ENCODE data around the gene CCZ1B. TPM values are rescaled to one million over a fixed set of nuclear protein-coding genes. Genes with fewer than 3 reads are reported as not detected.
"Not testable (repeated sequence)": the region's sequence is repeated elsewhere in the genome, so short reads cannot be mapped to it uniquely, and the experiment has no call there.

Gene CCZ1B
- total RNA-seq, 2 donors from 2014 or later: 61.5 to 70.8 TPM

GRCh38 chr7:6821622-6822021, 4.5 kb downstream of the CCZ1B start:
- not testable (repeated sequence) for H3K9me3 ChIP-seq (ENCODE audit: control insufficient read depth, low read length, poor library complexity, severe bottlenecking); H3K4me1 Mint-ChIP-seq; DNase-seq; H3K27me3 Mint-ChIP-seq; ATAC-seq; H3K36me3 Mint-ChIP-seq (ENCODE audit: low read depth); H3K27ac Mint-ChIP-seq; H3K4me3 Mint-ChIP-seq

DNA sequence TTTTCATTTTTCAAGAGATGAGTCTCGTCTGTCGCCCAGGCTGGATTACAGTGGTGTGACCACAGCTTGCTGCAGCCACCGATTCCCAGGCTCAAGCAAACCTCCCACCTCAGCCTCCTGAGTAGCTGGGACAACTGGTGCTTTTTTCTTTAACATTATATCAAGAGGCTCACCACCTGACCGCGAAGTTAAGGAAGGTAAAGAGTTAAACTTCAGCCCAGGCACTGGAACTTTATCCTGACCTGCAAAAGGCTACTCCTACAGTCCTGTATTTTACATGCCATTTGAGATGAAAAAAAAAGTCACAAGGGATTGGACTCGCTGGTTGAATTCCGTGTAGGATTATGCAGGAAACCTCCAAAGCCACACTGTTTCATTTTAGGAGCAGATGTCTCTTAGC, 10.6 kb downstream of the CCZ1B start:
- not testable (repeated sequence) for H3K4me3 Mint-ChIP-seq; ATAC-seq; H3K27ac Mint-ChIP-seq; H3K4me1 Mint-ChIP-seq; H3K9me3 ChIP-seq (ENCODE audit: control insufficient read depth, low read length, poor library complexity, severe bottlenecking); H3K27me3 Mint-ChIP-seq; DNase-seq; H3K36me3 Mint-ChIP-seq (ENCODE audit: low read depth)

DNA sequence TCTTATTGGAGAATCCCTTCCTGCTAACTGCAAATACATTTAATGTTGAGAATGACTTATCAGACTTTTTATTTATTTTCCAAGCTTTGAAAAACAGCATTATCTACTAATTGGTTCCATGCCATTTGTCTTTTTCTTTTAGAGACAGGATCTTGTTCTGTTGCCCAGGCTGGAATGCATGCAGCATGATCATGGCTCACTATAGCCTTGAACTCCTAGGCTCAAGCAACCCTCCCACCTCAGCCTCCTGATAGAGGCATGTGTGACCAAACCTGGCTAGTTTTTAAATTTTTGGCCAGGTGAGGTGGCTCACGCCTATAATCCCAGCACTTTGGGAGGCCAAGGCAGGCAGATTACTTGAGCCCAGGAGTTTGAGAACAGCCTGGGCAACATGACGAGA, 13.1 kb downstream of the CCZ1B start:
- not testable (repeated sequence) for ATAC-seq; DNase-seq; H3K36me3 Mint-ChIP-seq (ENCODE audit: low read depth); H3K4me3 Mint-ChIP-seq; H3K27ac Mint-ChIP-seq; H3K4me1 Mint-ChIP-seq; H3K9me3 ChIP-seq (ENCODE audit: control insufficient read depth, low read length, poor library complexity, severe bottlenecking); H3K27me3 Mint-ChIP-seq

DNA sequence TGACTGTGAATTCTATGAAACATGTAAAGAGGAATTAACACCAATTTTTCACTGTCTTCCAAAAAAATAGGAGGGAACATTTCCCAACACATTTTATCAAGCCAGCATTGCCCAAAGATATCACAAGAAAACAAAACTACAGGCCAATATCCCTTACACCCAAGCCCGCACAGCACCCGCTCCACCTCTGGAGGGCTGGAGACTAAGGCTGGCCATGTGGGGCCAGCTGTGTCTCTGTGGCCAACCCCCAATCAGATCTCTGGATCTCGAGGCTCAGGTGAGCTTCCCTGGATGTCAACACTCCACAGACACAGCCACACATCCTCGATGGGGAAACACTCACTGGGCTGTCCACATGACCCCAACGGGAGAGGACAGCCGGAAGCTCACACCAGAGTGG, 18.1 kb downstream of the CCZ1B start:
- H3K36me3 Mint-ChIP-seq (ENCODE audit: low read depth); H3K9me3 ChIP-seq (ENCODE audit: control insufficient read depth, low read length, poor library complexity, severe bottlenecking); H3K4me1 Mint-ChIP-seq; H3K27me3 Mint-ChIP-seq; DNase-seq; H3K27ac Mint-ChIP-seq; ATAC-seq; H3K4me3 Mint-ChIP-seq: not testable (repeated sequence)

- H3K27me3 Mint-ChIP-seq; H3K9me3 ChIP-seq (ENCODE audit: control insufficient read depth, low read length, poor library complexity, severe bottlenecking); ATAC-seq; H3K36me3 Mint-ChIP-seq (ENCODE audit: low read depth); DNase-seq; H3K4me1 Mint-ChIP-seq; H3K27ac Mint-ChIP-seq; H3K4me3 Mint-ChIP-seq: not testable (repeated sequence)
Measured at GRCh38 chr7:6807393-6807918, 18.6 kb downstream of the CCZ1B start.

GRCh38 chr7:6800331-6800730, 25.7 kb downstream of the CCZ1B start:
- ATAC-seq; H3K36me3 Mint-ChIP-seq (ENCODE audit: low read depth); H3K27ac Mint-ChIP-seq: not testable (repeated sequence)

DNA sequence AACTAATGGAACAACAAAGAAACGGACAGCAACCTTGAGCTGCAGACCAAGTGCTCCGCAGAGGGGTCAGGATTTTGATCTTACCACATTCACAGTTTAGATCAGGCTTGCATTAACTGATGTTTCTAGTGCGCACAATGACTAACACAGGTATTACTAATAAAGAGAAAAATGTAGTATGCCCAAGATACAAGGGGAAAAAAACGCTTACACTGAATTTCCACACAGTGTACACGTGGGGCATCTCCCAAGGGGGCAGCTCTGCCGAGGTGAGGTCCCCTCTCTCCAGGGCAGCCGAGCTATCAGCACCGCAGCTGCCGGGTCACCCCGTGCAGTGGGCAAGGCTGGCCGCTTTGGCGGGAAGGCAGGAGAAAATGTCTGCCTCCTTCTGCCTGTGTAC, 26.2 kb downstream of the CCZ1B start:
- H3K36me3 Mint-ChIP-seq (ENCODE audit: low read depth); H3K4me1 Mint-ChIP-seq; H3K27me3 Mint-ChIP-seq; H3K27ac Mint-ChIP-seq; DNase-seq; H3K4me3 Mint-ChIP-seq; H3K9me3 ChIP-seq (ENCODE audit: control insufficient read depth, low read length, poor library complexity, severe bottlenecking); ATAC-seq: not testable (repeated sequence)

More at GRCh38 chr7:6800331-6800730, 25.7 kb downstream of the CCZ1B start:
- H3K27me3 Mint-ChIP-seq; H3K4me3 Mint-ChIP-seq; DNase-seq; H3K9me3 ChIP-seq (ENCODE audit: control insufficient read depth, low read length, poor library complexity, severe bottlenecking); H3K4me1 Mint-ChIP-seq: not testable (repeated sequence)

DNA sequence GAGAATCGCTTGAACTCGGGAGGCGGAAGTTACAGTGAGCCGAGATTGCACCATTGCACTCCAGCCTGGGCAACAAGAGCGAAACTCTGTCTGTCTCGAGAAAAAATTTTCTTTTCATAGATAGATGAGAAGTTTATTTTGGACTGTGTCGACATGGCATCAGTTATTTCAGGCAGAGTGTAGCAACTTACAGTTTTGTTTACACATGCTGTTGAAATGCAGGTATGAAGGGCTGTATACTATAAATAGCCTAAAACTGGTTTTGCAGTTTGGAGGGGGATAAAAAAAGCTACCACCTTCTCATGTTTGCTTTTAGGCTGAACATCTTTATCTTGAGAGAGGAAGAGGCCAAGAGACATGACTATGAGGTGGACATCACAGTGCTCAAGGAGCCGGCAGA, 28.0 kb downstream of the CCZ1B start:
- H3K27me3 Mint-ChIP-seq; H3K4me3 Mint-ChIP-seq; DNase-seq; H3K4me1 Mint-ChIP-seq; H3K9me3 ChIP-seq (ENCODE audit: control insufficient read depth, low read length, poor library complexity, severe bottlenecking); H3K27ac Mint-ChIP-seq; H3K36me3 Mint-ChIP-seq (ENCODE audit: low read depth); ATAC-seq: not testable (repeated sequence)

DNA sequence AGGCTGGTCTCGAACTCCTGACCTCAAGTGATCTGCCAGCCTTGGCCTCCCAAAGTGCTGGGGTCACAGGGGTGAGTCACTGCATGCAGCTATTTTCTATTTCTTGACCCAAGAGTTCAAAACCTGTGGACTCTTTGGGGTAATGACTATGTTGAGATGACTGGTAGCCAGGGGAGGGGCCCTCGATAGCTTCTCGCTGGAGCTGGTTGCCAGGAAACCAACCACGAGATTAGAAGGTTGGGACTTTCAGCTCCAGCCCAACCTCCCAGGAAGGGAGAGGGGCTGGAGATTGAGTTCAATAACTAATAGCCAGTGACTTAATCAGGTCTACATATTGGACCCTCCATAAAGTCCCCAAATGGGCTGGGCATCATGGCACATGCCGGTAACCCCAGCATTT, 28.9 kb downstream of the CCZ1B start:
- H3K9me3 ChIP-seq (ENCODE audit: control insufficient read depth, low read length, poor library complexity, severe bottlenecking); H3K27me3 Mint-ChIP-seq; ATAC-seq; H3K27ac Mint-ChIP-seq; H3K4me3 Mint-ChIP-seq; DNase-seq; H3K4me1 Mint-ChIP-seq; H3K36me3 Mint-ChIP-seq (ENCODE audit: low read depth): not testable (repeated sequence)

DNA sequence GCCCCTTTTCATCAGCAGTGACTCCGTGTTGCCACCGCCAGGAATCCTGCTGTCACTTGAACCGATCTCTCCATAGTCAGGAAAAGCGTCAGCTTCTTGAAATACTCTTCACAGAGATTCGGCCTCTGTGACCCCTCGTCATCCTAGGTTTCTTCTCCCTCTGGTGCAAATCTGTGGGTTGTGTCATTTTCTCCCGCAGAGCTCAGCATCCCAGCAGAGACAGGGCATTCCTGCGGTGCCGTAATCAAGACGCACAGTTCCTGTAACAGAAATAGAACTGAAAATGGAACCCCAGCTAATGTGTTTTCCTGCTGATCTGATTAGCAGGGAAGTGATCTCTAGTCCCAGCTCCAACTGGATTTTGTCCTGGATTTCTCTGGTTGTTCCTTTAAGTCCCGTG, 31.8 kb downstream of the CCZ1B start:
- not testable (repeated sequence) for H3K4me3 Mint-ChIP-seq; H3K27ac Mint-ChIP-seq; H3K9me3 ChIP-seq (ENCODE audit: control insufficient read depth, low read length, poor library complexity, severe bottlenecking); DNase-seq; ATAC-seq; H3K36me3 Mint-ChIP-seq (ENCODE audit: low read depth); H3K4me1 Mint-ChIP-seq; H3K27me3 Mint-ChIP-seq

- DNase-seq; H3K9me3 ChIP-seq (ENCODE audit: control insufficient read depth, low read length, poor library complexity, severe bottlenecking); ATAC-seq; H3K27me3 Mint-ChIP-seq; H3K4me3 Mint-ChIP-seq; H3K36me3 Mint-ChIP-seq (ENCODE audit: low read depth); H3K27ac Mint-ChIP-seq; H3K4me1 Mint-ChIP-seq: not testable (repeated sequence)
Measured at GRCh38 chr7:6792113-6792872, 33.8 kb downstream of the CCZ1B start.

GRCh38 chr7:6789353-6789752, 36.7 kb downstream of the CCZ1B start:
- H3K4me3 Mint-ChIP-seq; H3K27ac Mint-ChIP-seq; ATAC-seq; DNase-seq; H3K4me1 Mint-ChIP-seq; H3K9me3 ChIP-seq (ENCODE audit: control insufficient read depth, low read length, poor library complexity, severe bottlenecking); H3K27me3 Mint-ChIP-seq; H3K36me3 Mint-ChIP-seq (ENCODE audit: low read depth): not testable (repeated sequence)

DNA sequence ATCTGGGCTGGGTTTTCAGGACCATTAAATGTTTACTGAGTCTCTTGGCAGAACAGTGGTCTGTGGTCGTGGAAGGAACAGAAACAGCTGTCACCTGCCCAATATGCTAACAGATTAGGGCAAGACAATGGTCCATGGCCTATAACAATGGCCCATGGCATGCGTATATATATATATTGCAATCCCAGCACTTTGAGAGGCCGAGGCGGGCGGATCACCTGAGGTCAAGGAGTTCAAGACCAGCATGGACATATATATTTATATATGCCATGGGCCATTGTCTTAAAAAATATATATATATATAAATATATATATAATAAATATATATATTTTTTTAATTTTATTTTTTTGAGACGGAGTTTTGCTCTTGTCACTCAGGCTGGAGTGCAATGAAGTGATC, 44.5 kb downstream of the CCZ1B start:
- H3K27me3 Mint-ChIP-seq; H3K27ac Mint-ChIP-seq; H3K4me1 Mint-ChIP-seq; ATAC-seq; H3K9me3 ChIP-seq (ENCODE audit: control insufficient read depth, low read length, poor library complexity, severe bottlenecking); H3K4me3 Mint-ChIP-seq; DNase-seq; H3K36me3 Mint-ChIP-seq (ENCODE audit: low read depth): not testable (repeated sequence)

GRCh38 chr7:6761186-6761585, 64.9 kb downstream of the CCZ1B start:
- DNase-seq; H3K4me3 Mint-ChIP-seq; H3K36me3 Mint-ChIP-seq (ENCODE audit: low read depth); H3K4me1 Mint-ChIP-seq; ATAC-seq; H3K27me3 Mint-ChIP-seq; H3K9me3 ChIP-seq (ENCODE audit: control insufficient read depth, low read length, poor library complexity, severe bottlenecking); H3K27ac Mint-ChIP-seq: not testable (repeated sequence)

Data from T-helper 17 cell (primary cell).